HG03175 (cell line): ENCODE results near the gene LSM14A.
"Not testable (repeated sequence)": the region's sequence is repeated elsewhere in the genome, so short reads cannot be mapped to it uniquely, and the experiment has no call there.

Source experiments
- ATAC-seq: cut with Tn5 transposase; IDR thresholded peaks from one replicate; pipeline ENCODE4 v1.9.1; 2021; ENCODE audit warnings: mild to moderate bottlenecking, moderate library complexity; ENCODE audit not compliant: unreplicated experiment

LSM14A gene

DNA sequence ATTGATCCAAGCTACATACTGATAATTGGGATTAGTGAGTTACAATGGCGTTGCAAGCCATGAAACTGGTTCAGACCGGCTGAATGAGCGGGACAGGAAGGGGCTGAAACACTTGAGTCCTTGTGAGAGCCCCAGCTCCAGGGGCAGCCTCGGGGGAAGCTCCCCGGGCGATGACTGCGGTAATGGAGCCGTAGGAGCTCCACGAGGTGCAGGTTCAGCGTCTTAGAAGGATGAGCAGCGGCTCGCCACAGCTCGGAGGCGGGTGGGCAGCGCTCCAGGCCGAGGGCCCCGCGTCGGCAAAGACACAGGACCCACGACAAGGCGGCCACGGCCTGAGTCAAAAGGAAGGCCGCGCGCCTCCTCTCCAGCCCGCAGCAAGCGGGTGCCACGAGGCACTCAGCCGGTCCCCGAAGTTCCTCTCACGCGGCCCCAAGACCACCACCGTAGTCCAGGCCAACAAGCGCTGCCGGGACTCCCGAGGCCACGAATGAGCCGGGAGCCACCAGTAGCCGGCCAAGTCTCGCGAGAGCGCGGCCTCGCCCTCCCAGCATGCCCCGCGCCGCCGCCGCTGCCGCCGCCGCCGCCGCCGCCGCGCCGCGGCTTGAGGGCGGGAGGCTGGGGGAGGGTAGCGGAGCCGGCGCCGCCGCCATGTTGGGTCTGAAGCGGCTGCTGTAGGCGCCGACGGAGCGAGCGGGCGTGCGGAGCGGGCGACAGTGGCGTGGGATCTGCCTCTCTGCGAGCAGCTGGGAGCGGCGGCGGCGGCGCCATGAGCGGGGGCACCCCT, at the start of gene LSM14A:
LSM14A (plus strand) TSS at position 628 of the 784 bp plus-strand sequence; CDS start at position 767, 139 bp downstream.
- peak; percentile 76 for ATAC-seq

DNA sequence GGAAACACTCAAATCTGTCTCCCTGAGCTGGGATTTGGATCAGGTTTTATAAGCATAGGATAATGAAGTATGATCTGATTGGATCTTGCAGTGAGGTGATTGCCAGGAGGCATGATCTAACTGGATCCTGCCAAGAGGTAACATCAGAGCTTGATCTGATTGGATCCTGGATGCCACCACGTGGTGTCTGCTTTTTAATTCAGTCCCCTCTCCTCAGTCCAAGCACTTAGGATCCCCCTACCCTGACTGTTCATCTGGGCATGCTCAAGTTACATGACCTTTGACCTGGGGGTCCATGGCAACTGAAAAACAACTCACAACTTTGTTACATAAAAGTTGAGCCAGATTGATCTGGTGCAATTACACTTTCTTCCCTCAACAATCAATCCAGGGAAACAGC, 47.5 kb upstream of the LSM14A start:
- no peak for ATAC-seq

DNA sequence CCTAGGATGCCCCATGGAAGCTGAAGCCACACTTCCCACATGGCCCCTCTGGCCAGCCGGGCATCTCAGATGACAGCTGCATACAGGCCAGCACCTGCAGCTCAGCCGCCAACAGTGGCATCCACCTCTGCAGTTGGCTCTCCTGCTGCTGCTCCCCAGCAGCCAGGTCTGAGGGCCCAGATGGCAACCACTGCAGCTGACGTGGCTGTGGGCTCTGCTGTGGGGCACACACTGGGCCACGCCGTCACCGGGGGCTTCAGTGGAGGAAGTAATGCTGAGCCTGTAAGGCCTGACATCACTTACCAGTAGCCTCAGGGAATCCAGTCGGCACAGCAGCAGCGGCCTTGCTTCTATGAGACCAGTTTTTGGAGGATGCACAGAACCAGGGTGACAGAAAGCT, 45.3 kb upstream of the LSM14A start:
- no peak for ATAC-seq

DNA sequence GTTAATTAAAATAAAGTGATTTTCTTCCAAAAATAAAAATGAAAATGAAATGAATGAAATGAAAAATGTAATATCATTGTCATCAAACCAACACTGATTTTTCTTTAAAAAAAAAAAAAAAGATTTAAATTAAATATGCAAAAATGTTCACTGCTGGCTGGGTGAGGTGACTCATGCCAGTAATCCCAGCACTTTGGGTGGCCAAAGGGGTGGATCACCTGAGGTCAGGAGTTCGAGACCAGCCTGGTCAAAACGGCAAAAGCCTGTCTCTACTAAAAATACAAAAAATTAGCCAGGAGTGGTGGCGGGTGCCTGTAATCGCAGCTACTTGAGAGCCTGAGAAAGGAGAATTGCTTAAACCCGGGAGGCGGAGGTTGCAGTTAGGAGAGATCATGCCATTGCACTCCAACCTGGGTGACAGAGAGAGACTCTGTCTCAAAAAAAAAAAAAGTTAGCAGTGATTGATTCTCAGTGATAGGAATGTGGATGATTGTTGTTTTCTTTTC, 44.6 kb upstream of the LSM14A start:
- ATAC-seq = no peak

DNA sequence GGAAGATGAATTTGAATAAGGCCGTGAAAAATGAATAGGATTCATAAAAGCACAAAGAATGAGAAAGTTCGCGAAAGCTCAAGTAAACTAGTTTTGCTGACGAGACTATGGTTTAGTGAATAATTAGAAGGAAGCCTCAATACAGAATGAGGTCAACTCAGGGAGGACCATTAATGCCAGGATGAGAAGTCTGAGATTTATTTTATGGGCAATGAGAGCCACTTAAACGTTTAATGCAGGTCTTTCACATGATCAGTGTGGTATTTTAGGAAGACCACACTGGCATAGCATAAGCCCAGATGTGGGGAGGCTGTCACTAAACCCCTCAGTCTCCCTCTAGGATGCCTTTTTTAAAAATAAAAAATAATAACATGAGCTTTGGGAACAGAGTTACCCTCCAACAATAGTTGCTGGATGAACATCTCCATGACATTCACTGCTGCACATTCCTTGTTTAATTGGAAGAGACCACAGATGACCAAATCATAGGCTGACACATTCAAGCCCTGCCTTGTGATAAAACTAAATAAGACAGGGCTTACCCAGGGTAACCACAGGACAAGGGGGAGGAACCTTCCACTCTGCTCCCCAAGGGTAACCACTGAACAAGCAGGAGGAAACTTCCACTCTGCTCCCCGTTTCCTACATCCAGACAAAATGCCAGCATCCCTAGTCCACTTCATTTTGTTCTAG, 43.6 kb upstream of the LSM14A start:
- ATAC-seq = no peak

DNA sequence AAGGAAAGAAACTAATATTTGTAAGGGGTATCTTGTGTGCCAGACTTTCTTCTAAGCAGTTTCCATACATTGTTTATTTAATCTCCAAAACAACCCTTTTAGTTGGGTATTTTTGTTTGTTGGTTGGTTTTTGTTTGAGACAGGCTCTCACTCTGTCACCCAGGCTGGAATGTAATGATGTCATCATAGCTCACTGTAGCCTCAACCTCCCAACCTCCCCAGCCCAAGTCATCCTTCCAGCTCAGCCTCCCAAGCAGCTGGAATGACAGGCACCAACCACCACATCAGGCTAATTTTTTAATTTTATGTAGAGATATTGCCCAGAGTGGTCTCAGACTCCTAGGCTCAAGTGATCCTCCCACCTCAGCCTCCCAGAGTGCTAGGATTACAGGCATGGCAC, 41.2 kb upstream of the LSM14A start:
- ATAC-seq = no peak

DNA sequence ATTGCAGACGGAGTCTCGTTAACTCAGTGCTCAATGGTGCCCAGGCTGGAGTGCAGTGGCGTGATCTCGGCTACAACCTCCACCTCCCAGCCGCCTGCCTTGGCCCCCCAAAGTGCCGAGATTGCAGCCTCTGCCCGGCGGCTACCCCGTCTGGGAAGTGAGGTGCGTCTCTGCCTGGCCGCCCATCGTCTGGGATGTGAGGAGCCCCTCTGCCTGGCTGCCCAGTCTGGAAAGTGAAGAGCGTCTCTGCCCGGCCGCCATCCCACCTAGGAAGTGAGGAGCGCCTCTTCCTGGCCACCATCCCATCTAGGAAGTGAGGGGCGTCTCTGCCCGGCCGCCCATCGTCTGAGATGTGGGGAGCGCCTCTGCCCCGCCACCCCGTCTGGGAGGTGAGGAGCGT, 40.2 kb upstream of the LSM14A start:
- not testable (repeated sequence) for ATAC-seq

DNA sequence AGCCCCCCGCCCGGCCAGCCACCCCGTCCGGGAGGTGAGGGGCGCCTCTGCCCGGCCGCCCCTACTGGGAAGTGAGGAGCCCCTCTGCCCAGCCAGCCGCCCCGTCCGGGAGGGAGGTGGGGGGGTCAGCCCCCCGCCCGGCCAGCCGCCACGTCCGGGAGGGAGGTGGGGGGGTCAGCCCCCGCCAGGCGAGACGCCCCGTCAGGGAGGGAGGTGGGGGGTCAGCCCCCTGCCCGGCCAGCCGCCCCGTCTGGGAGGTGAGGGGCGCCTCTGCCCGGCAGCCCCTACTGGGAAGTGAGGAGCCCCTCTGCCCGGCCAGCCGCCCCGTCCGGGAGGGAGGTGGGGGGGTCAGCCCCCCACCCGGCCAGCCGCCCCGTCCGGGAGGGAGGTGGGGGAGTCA, 39.6 kb upstream of the LSM14A start:
- ATAC-seq = not testable (repeated sequence)

DNA sequence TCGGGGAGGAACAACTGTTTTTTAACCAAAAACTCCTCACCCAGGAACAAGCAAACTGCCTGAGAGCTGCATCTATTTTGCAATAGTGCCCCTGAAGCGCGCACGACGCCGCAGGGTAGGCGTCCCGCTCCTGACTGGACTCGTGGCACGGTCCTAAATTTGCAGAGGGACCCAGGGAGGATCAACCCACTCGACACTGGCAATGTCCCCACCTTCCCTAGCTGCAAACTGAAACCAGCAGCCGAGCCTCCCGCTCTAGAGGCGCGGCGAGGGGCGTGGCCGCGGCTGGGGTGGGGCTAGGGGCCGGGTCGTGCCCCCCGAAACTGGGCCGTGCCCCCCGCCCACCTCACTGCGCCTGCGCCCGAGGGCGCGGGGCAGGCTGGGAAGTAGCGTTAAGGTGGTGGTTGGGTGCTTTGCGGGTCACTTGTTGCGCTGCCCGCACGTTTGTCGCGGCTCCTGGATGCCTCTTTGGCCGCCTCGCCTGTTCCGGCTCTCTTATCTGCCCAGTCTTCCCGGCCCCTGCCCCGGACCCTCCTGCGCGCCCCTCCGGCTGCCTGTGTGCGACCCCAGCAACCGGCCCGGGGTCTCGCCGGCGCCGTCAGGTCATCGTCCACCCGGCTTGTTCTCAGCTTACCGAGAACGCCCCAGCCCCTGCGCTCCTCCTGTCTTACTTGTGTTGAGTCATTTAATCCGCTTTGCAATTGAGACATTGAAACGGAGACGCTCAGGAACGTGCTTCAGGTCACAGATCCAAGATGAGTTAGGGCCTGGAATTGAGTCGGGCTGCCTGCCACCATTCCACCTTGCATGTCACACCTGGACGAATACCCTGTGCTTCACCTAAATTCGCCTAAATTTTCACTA, 37.9 kb upstream of the LSM14A start:
- peak; percentile 88 for ATAC-seq

DNA sequence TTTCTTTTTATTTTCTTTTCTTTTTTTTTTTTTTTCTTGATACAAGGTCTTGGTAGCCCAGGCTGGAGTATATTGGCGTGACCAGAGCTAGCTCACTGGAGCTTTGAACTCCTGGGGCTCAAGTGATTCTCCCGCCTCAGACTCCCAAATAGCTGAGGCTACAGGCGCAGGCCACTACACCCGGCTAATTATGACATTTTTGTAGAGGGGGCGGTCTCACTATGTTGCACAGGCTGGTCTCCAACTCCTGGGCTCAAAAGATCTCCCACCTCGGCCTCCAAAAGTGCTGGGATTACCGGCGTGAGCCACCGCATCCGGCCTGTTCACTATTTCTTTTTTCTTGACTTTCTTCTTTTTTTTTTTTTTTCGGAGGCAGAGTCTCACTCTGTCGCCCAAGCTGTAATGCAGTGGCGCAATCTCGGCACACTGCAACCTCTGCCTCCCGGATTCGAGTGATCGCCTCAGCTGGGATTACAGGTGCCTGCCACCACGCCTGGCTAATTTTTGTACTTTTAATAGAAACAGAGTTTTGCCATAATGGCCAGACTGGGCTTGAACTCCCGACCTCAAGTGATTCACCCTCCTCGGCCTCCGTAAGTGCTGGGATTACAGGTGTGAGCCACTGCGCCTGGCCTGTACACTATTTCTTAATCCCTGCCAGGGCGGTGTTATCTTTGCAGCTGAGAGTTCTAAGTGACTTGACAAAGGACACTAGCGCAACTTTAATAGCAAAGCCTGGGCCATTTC, 37.1 kb upstream of the LSM14A start:
- ATAC-seq = no peak

DNA sequence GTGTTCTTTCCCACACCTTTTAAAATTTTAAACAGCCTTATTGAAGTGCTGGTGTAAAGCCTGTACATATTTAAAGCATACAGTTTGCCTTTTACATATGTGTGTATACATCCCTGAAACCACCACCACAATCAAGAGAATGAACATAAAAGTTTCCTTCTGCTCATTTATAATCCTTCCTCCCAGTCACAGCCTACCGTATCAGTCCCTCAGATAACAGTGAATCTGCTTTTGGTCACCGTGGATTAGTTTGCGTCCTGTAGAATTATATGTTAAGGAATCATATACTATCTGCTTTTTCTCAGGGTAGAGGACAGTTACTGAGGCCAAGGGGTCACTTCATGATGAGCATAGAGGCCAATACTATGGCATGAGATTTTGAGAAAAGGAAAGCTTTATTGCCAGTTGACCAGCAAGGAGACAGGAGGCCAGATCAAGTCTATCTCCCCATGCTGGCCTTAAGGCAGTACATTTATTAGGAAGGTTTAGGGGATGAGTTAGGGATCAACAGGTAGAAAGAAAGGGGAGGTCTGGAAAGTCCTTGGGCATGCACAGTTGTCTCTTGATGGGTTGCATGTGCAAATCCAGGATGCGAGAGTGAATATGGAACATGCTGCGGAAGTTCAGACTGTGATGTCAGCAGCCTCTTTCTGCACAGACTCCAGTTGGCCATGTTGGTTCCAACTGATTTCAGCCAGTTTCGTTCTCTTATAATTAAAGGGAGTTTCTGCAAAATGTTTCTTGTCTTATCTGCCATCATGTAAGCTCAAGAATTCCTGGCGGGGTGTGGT, 36.3 kb upstream of the LSM14A start:
- ATAC-seq = no peak

DNA sequence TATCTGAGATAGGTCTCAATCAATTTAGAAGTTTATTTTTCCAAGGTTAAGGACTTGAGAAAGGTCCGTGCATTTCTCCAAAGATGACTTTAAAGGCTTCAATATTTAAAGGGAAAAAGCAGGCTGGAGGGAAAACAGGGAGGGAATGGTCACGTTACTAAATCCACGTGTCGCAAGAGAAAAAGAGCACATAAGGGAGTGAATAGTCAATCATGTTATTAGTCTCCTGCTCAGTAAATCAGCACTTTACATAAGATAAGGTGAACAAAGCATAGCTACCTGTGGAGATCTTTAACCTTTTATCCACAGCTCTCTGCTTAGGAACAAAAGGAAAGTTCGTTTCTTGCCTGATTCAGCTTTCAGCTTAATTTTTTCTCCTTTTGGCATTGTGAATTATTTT, 31.3 kb upstream of the LSM14A start:
- no peak for ATAC-seq

DNA sequence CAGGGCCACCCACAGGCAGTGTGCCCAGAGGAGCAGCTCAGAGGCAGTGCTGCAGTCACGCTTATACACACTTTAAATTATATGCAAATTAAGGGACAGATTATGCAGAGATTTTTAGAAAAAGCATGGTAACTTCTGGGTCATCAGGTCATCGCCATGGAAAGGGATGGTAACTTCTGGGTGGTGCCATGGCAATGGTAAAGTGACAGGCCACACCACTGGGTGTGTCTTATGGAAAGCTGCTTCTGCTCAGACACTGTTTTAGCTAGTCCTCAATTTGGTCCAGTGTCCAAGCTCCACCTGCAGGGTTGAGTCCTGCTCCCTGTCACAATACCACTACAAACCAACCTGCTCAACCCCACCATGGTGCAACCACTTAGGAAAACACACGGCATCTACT, 29.9 kb upstream of the LSM14A start:
- no peak for ATAC-seq

DNA sequence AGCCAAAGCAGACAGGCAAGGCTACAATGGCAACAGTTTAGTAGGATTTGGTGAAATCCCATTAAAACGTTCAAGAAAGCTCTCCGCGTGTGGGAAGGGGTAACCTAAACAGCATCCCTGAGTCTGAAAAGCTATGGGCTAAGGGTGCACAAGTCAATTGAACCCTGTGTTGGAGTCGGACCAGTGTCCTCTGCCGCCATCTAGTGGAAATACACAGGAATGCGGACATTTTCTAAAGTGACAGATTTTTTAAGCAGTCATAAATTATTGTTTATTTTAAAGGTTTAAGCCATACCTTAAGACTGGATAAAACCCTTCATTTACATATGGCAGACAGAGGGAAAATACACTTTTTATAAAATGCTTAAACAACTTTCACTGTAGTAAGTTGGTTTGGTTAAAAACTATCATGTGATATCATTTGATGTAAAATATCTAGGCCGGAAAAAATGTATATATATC, 26.5 kb upstream of the LSM14A start:
- ATAC-seq = no peak

DNA sequence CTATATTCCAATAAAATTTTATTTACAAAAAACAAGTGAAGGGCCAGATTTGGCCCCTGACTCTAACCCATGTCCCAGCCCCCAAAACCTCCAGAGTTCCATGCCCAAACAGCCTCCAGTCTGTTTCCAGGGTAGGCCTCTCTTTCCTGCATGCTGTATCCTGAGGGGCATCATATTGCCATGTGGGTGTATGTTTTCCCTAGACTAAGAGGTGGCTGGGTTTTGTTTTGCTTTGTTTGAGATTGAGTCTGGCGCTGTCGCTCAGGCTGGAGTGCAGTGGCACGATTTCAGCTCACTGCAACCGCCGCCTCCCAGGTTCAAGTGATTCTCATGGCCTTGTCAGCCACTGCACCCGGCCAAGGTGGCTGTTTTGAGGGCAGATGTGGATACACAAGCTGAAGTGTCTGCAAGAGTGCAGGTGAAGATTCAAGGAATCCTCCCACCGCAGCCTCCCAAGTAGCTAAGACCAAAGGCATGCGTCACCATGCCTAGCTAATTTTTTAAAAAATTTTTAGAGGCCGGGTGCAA, 23.6 kb upstream of the LSM14A start:
- no peak for ATAC-seq

DNA sequence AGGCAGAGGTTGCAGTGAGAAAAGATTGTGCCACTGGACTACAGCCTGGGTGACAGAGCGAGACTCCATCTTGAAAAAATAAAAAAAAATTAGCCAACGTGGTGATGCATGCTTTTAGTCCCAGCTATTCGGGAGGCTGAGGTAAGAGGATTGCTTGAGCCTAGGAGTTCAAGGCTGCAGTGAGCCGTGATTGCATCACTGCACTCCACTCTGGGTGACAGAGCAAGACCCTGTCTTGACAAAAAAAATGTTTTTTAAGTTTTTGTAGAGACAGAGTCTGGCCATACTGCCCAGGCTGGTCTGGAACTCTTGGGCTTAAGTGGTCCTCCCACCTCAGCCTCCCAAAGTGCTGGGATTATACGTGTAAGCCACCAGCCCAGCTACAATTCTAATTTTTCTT, 22.4 kb upstream of the LSM14A start:
- no peak for ATAC-seq

DNA sequence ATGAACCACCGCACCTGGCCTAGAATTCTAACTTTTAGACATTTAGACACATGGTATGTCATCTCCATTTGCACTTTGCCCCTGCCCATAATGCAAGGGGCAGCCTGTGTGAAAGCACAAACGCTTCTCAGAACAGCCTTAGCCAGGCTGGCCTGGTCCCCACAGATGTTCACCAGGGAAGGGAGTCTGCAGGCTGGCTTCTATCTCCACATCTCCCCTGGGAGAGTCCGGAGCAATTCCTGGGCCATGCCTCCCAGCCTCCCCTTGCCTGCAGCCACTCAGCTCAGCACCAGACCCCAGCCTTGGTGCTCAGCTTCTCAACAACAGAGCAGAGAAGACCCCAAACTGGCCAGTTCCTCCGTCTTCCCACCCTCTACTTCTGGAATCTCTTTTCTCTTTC, 21.7 kb upstream of the LSM14A start:
- no peak for ATAC-seq

DNA sequence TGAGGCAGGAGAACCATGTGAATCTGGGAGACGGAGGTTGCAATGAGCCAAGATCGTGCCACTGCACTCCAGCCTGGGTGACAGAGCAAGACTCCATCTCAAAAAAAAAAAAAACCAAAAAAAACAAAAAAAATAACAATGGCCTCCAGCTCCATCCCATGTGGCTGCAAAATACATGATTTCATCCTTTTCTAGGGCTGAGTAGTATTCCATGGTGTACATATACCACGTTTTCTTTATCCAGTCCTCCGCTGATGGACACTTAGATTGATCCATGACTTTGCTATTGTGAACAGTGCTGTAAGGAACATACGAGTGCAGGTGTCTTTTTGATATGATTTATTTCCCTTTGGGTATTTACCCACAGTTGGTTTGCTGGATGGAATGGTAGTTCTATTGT, 20.9 kb upstream of the LSM14A start:
- ATAC-seq = no peak

DNA sequence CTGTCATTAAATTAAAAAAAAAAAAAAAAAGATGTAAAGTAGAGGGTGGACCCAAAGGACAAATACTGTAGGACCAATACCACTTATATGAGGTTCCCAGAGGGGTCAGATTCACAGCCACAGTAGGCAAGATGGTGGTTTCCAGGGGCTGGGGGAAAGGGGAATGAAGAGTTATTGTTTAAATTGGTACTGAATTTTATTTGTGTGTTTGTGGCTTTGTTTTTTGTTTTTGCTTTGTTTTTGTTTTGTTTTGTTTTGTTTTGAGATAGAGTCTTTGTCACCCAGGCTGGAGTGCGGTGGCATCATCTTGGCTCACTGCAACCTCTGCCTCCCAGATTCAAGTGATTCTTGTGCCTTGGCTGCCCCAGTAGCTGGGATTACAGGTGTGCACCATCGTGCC, 17.9 kb upstream of the LSM14A start:
- no peak for ATAC-seq

DNA sequence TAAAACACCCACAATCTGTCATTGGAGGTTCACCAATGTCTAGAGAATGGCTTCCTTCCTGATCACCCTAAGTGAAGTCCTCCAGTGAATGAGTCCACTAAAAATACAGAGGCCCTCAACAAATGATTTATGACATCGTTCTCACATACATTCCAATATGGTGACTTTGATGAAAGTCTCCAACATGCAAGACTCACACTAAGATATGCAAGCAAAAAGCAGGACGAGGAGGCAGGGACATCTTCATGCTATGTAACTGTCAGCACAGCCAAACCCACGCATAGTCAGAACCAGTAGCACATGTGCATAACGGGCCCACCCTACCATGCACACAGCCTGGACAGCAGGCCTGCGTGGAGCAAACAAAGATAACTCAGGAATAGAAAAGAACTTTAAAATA, 16.6 kb upstream of the LSM14A start:
- ATAC-seq = no peak
